ENCODE results near the gene YAE1. TPM values are rescaled to one million over a fixed set of nuclear protein-coding genes. Genes with fewer than 3 reads are reported as not detected.

Gene YAE1
- total and polyA plus RNA-seq, 2 of the 8 experiments (the other 6 are each of a cell fraction or from before 2014, with no cell fraction given): 24.1 to 38.0 TPM

DNA sequence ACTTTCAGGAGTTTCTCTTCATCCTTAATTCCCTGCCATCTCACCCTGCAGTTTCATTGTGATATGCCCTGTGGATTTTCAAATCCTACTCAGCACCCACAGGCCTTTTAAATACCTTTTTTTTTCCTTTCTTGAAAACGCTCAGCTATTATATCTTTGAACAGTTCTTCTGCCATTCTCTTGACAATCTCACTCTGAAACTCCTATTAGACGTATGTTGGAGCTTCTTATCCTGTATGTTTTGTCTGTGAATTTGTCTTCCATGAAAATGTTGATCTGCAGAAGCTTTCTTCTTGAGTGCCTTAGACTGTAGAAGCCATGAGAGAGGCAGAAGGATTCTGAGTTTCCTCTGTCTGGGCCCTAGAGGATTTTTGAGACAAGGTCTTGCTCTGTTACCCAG lies 18.9 kb upstream of the YAE1 start (continued):
- TF ChIP-seq, protein P1, sequence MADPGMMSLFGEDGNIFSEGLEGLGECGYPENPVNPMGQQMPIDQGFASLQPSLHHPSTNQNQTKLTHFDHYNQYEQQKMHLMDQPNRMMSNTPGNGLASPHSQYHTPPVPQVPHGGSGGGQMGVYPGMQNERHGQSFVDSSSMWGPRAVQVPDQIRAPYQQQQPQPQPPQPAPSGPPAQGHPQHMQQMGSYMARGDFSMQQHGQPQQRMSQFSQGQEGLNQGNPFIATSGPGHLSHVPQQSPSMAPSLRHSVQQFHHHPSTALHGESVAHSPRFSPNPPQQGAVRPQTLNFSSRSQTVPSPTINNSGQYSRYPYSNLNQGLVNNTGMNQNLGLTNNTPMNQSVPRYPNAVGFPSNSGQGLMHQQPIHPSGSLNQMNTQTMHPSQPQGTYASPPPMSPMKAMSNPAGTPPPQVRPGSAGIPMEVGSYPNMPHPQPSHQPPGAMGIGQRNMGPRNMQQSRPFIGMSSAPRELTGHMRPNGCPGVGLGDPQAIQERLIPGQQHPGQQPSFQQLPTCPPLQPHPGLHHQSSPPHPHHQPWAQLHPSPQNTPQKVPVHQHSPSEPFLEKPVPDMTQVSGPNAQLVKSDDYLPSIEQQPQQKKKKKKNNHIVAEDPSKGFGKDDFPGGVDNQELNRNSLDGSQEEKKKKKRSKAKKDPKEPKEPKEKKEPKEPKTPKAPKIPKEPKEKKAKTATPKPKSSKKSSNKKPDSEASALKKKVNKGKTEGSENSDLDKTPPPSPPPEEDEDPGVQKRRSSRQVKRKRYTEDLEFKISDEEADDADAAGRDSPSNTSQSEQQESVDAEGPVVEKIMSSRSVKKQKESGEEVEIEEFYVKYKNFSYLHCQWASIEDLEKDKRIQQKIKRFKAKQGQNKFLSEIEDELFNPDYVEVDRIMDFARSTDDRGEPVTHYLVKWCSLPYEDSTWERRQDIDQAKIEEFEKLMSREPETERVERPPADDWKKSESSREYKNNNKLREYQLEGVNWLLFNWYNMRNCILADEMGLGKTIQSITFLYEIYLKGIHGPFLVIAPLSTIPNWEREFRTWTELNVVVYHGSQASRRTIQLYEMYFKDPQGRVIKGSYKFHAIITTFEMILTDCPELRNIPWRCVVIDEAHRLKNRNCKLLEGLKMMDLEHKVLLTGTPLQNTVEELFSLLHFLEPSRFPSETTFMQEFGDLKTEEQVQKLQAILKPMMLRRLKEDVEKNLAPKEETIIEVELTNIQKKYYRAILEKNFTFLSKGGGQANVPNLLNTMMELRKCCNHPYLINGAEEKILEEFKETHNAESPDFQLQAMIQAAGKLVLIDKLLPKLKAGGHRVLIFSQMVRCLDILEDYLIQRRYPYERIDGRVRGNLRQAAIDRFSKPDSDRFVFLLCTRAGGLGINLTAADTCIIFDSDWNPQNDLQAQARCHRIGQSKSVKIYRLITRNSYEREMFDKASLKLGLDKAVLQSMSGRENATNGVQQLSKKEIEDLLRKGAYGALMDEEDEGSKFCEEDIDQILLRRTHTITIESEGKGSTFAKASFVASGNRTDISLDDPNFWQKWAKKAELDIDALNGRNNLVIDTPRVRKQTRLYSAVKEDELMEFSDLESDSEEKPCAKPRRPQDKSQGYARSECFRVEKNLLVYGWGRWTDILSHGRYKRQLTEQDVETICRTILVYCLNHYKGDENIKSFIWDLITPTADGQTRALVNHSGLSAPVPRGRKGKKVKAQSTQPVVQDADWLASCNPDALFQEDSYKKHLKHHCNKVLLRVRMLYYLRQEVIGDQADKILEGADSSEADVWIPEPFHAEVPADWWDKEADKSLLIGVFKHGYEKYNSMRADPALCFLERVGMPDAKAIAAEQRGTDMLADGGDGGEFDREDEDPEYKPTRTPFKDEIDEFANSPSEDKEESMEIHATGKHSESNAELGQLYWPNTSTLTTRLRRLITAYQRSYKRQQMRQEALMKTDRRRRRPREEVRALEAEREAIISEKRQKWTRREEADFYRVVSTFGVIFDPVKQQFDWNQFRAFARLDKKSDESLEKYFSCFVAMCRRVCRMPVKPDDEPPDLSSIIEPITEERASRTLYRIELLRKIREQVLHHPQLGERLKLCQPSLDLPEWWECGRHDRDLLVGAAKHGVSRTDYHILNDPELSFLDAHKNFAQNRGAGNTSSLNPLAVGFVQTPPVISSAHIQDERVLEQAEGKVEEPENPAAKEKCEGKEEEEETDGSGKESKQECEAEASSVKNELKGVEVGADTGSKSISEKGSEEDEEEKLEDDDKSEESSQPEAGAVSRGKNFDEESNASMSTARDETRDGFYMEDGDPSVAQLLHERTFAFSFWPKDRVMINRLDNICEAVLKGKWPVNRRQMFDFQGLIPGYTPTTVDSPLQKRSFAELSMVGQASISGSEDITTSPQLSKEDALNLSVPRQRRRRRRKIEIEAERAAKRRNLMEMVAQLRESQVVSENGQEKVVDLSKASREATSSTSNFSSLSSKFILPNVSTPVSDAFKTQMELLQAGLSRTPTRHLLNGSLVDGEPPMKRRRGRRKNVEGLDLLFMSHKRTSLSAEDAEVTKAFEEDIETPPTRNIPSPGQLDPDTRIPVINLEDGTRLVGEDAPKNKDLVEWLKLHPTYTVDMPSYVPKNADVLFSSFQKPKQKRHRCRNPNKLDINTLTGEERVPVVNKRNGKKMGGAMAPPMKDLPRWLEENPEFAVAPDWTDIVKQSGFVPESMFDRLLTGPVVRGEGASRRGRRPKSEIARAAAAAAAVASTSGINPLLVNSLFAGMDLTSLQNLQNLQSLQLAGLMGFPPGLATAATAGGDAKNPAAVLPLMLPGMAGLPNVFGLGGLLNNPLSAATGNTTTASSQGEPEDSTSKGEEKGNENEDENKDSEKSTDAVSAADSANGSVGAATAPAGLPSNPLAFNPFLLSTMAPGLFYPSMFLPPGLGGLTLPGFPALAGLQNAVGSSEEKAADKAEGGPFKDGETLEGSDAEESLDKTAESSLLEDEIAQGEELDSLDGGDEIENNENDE (IDR thresholded peaks at IDR 0.05; ENCODE audit: insufficient replicate concordance, low read length): no peak
- TF ChIP-seq RNF2 (IDR thresholded peaks at IDR 0.05; ENCODE audit: borderline replicate concordance, low read depth, low read length, missing control alignments, poor library complexity, severe bottlenecking): no peak
- no peak for TF ChIP-seq CBX5 (IDR thresholded peaks at IDR 0.05; ENCODE audit: low read depth, low read length)
- TF ChIP-seq, protein P2, sequence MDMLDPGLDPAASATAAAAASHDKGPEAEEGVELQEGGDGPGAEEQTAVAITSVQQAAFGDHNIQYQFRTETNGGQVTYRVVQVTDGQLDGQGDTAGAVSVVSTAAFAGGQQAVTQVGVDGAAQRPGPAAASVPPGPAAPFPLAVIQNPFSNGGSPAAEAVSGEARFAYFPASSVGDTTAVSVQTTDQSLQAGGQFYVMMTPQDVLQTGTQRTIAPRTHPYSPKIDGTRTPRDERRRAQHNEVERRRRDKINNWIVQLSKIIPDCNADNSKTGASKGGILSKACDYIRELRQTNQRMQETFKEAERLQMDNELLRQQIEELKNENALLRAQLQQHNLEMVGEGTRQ (IDR thresholded peaks at IDR 0.05; ENCODE audit: low read length): no peak
- TF ChIP-seq TCF12 (IDR thresholded peaks at IDR 0.05; ENCODE audit: low read depth, low read length): no peak
- no peak for TF ChIP-seq RFX5 (IDR thresholded peaks at IDR 0.05; ENCODE audit: borderline replicate concordance, low read depth, low read length)
